Neural cell (in vitro differentiated cells): Measurements from ENCODE around the gene CCDC60. TPM values are rescaled to one million over a fixed set of nuclear protein-coding genes. Genes with fewer than 3 reads are reported as not detected.

Source experiments
- H2AFZ ChIP-seq: fragments of 200-600, 300-800 bp; sonication (generic), shearing (Covaris generic); 2 replicates; pipeline ENCODE4 v1.6.0; 2014; ENCODE audit warnings: low read depth, mild to moderate bottlenecking, antibody characterized with exemption, low read length, moderate library complexity
- H3F3A ChIP-seq: fragments of 200-600 bp; shearing (Covaris generic); 2 replicates; pipeline ENCODE4 v1.6.1; 2016; ENCODE audit warnings: mild to moderate bottlenecking, moderate library complexity, mixed read lengths, antibody characterized with exemption, low read length; ENCODE audit not compliant: insufficient read depth, poor library complexity, severe bottlenecking
- H3K27ac ChIP-seq: fragments of 200-600, 300-800 bp; sonication (generic), shearing (Covaris generic); 2 replicates; pipeline ENCODE4 v1.5.1; 2014; ENCODE audit warnings: mild to moderate bottlenecking, low read length, moderate library complexity
- H3K27me3 ChIP-seq: fragments of 300-800, 200-600 bp; sonication (generic), shearing (Covaris generic); 2 replicates; pipeline ENCODE4 v1.6.0; 2014; ENCODE audit warnings: mild to moderate bottlenecking, low read depth, low read length, moderate library complexity; ENCODE audit not compliant: insufficient read depth
- H3K36me3 ChIP-seq: fragments of 300-800, 200-600 bp; sonication (generic), shearing (Covaris generic); 2 replicates; pipeline ENCODE4 v1.5.1; 2014; ENCODE audit warnings: mild to moderate bottlenecking, antibody characterized with exemption, low read length, moderate library complexity; ENCODE audit not compliant: insufficient read depth
- H3K4me2 ChIP-seq: fragments of 300-800, 200-600 bp; sonication (generic), shearing (Covaris generic); 2 replicates; pipeline ENCODE4 v1.6.0; 2014; ENCODE audit warnings: mild to moderate bottlenecking, low read length
- H3K4me3 ChIP-seq: fragments of 300-800, 200-600 bp; sonication (generic), shearing (Covaris generic); 2 replicates; pipeline ENCODE4 v1.5.1; 2014; ENCODE audit warnings: mild to moderate bottlenecking, low read length, moderate library complexity
- H3K79me2 ChIP-seq: fragments of 200-600 bp; shearing (Covaris generic); replicated peaks from 2 replicates; pipeline ENCODE4 v1.6.0; 2014; ENCODE audit warnings: mild to moderate bottlenecking, low read length, moderate library complexity; ENCODE audit not compliant: insufficient read depth
- H3K9ac ChIP-seq: fragments of 300-800, 200-600 bp; sonication (generic), shearing (Covaris generic); 2 replicates; pipeline ENCODE4 v1.6.1; 2016; ENCODE audit warnings: mild to moderate bottlenecking, low read length, mixed read lengths
- H3K9me2 ChIP-seq: fragments of 200-600 bp; shearing (Covaris generic); 2 replicates; pipeline ENCODE4 v1.6.1; 2016; ENCODE audit warnings: mild to moderate bottlenecking, low read length, mixed read lengths; ENCODE audit not compliant: insufficient read depth
- H3K9me3 ChIP-seq: fragments of 200-600, 300-800 bp; sonication (generic), shearing (Covaris generic); 2 replicates; pipeline ENCODE4 v1.6.1; 2016; ENCODE audit warnings: mild to moderate bottlenecking, mixed run types, low read length, moderate library complexity, mixed read lengths
- H4K20me1 ChIP-seq: fragments of 200-600 bp; shearing (Covaris generic); 2 replicates; pipeline ENCODE4 v1.6.1; 2016; ENCODE audit warnings: mild to moderate bottlenecking, mixed run types; ENCODE audit not compliant: insufficient read depth
- CTCF ChIP-seq: fragments of 450-650 bp; IDR thresholded peaks from 2 replicates; pipeline ENCODE4 v1.5.1; 2014; ENCODE audit warnings: antibody characterized with exemption, mild to moderate bottlenecking, moderate library complexity; ENCODE audit not compliant: poor library complexity, severe bottlenecking
- EP300 ChIP-seq: fragments of 450-650 bp; conservative IDR thresholded peaks from 2 replicates; pipeline ENCODE4 v1.6.1; 2014; ENCODE audit warnings: antibody characterized with exemption, mild to moderate bottlenecking, moderate library complexity; ENCODE audit not compliant: poor library complexity, severe bottlenecking
- EZH2 ChIP-seq: fragments of 200-600, 300-800 bp; shearing (Covaris generic), sonication (generic); IDR thresholded peaks from 2 replicates; pipeline ENCODE4 v1.6.1; 2014; ENCODE audit warnings: antibody characterized with exemption, low read length, borderline replicate concordance, mild to moderate bottlenecking; ENCODE audit not compliant: insufficient read depth, poor library complexity, severe bottlenecking
- MXI1 ChIP-seq: fragments of 450-650 bp; conservative IDR thresholded peaks from 2 replicates; pipeline ENCODE4 v1.6.1; 2014; ENCODE audit warnings: antibody characterized with exemption, mild to moderate bottlenecking; ENCODE audit not compliant: poor library complexity, severe bottlenecking
- POLR2AphosphoS5 ChIP-seq: IDR thresholded peaks from 2 replicates; pipeline ENCODE4 v1.6.1; 2012
- RAD21 ChIP-seq: fragments of 450-650 bp; conservative IDR thresholded peaks from 2 replicates; pipeline ENCODE4 v1.6.1; 2014; ENCODE audit warnings: antibody characterized with exemption, mild to moderate bottlenecking, moderate library complexity
- SMC3 ChIP-seq: fragments of 450-650 bp; conservative IDR thresholded peaks from 2 replicates; pipeline ENCODE4 v1.6.1; 2014; ENCODE audit warnings: antibody characterized with exemption, mild to moderate bottlenecking, moderate library complexity; ENCODE audit not compliant: poor library complexity
- TAF1 ChIP-seq: IDR thresholded peaks from 2 replicates; pipeline ENCODE4 v1.6.1; 2012; ENCODE audit warnings: low read depth
- polyA plus RNA-seq: library from polyadenylated mRNA; depleted of rRNA; stranded (reverse); fragments of >200 nt; gene quantifications from 2 replicates; pipeline ENCODE4 v1.2.3, GENCODE V29; 2014
- TF ChIP-seq, protein P1 (sequence below): IDR thresholded peaks from 2 replicates; pipeline ENCODE4 v1.6.1; 2012; ENCODE audit warnings: borderline replicate concordance

CCDC60 gene
- polyA plus RNA-seq, 1 donor from 2014 or later, result not detected

DNA sequence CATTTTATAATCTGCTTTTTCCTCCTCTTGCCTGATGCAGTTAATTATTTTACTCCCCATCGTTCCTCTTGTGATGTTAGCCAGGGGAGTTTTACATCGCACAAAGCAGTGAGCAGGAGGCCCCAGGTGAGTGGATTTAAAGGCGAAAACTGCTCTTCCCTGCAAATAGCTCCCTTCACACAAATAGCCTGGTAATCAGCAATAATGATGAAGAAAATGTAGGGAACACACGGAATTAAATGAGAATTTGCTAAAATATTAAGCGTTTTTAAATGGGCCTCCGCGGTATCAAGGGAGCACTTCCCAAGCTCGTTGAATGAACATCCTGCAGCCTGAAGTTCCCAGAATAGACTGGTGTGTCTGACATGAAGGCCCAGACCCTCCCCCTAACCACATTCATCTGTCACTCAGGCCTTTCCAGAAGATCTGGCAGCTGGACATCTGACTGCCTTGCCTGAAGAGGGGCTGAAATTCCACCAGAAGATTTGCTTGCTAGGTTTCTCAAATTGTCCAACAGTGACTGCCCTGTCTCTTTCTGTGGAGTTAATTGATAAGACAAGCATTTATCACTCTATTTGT, 127.2 kb downstream of the CCDC60 start:
- no peaks in the 10 kb centered on the region for H4K20me1 ChIP-seq
- no peaks in the 10 kb centered on the region for H3K9me3 ChIP-seq
- no peaks in the 10 kb centered on the region for H3K36me3 ChIP-seq
- no peaks in the 10 kb centered on the region for H3K27me3 ChIP-seq
- H3K4me3 ChIP-seq, result no peak overlapping the region
- no peaks in the 10 kb centered on the region for H3K79me2 ChIP-seq
- H3F3A ChIP-seq, result no peaks in the 10 kb centered on the region
- no peak overlapping the region for H3K27ac ChIP-seq
- no peak overlapping the region for H3K4me2 ChIP-seq
- no peak for TF ChIP-seq RAD21
- TF ChIP-seq, protein P1, sequence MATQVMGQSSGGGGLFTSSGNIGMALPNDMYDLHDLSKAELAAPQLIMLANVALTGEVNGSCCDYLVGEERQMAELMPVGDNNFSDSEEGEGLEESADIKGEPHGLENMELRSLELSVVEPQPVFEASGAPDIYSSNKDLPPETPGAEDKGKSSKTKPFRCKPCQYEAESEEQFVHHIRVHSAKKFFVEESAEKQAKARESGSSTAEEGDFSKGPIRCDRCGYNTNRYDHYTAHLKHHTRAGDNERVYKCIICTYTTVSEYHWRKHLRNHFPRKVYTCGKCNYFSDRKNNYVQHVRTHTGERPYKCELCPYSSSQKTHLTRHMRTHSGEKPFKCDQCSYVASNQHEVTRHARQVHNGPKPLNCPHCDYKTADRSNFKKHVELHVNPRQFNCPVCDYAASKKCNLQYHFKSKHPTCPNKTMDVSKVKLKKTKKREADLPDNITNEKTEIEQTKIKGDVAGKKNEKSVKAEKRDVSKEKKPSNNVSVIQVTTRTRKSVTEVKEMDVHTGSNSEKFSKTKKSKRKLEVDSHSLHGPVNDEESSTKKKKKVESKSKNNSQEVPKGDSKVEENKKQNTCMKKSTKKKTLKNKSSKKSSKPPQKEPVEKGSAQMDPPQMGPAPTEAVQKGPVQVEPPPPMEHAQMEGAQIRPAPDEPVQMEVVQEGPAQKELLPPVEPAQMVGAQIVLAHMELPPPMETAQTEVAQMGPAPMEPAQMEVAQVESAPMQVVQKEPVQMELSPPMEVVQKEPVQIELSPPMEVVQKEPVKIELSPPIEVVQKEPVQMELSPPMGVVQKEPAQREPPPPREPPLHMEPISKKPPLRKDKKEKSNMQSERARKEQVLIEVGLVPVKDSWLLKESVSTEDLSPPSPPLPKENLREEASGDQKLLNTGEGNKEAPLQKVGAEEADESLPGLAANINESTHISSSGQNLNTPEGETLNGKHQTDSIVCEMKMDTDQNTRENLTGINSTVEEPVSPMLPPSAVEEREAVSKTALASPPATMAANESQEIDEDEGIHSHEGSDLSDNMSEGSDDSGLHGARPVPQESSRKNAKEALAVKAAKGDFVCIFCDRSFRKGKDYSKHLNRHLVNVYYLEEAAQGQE, result no peak
- TF ChIP-seq EZH2, result no peak
- no peak for TF ChIP-seq MXI1
- TF ChIP-seq TAF1, result no peak
- no peak for TF ChIP-seq POLR2AphosphoS5
- TF ChIP-seq CTCF, result no peak
- no peak for TF ChIP-seq EP300
- TF ChIP-seq SMC3, result no peak
- no peaks in the 10 kb centered on the region for H3K9me2 ChIP-seq
- no peak overlapping the region for H2AFZ ChIP-seq
- H3K9ac ChIP-seq, result no peak overlapping the region

GRCh38 chr12:119463211-119463926, 128.8 kb downstream of the CCDC60 start:
- Histone ChIP-seq H3K4me3 (no peak overlapping the region), H4K20me1 (no peaks in the 10 kb centered on the region), H3K79me2 (no peaks in the 10 kb centered on the region), H3K27me3 (no peaks in the 10 kb centered on the region), H3K27ac (no peak overlapping the region), H3K36me3 (no peaks in the 10 kb centered on the region), H3F3A (no peaks in the 10 kb centered on the region), H3K9me3 (no peaks in the 10 kb centered on the region), H2AFZ (no peak overlapping the region), H3K9me2 (no peaks in the 10 kb centered on the region), H3K9ac (no peak overlapping the region), H3K4me2 (no peak overlapping the region)
- no peak for TF ChIP-seq CTCF
- TF ChIP-seq RAD21, result no peak
- no peak for TF ChIP-seq EP300
- no peak for TF ChIP-seq SMC3
- TF ChIP-seq MXI1, result no peak
- TF ChIP-seq POLR2AphosphoS5, result no peak
- TF ChIP-seq TAF1, result no peak
- TF ChIP-seq, protein P1, result no peak
